Smooth muscle cell (in vitro differentiated cells): Measurements from ENCODE around the gene ATXN1. TPM values are rescaled to one million over a fixed set of nuclear protein-coding genes. Genes with fewer than 3 reads are reported as not detected.
A peak's percentile ranks its signal among the peaks of the same experiment; 100 is the strongest.

Experiments
- DNase-seq: peaks from one replicate; lab custom pipeline; 2025; ENCODE audit not compliant: unreplicated experiment; lab: John Stamatoyannopoulos, UW
- H2AFZ ChIP-seq: fragments of 200-600 bp; sonication (generic); 2 replicates; pipeline ENCODE4 v1.6.0; 2016; ENCODE audit warnings: antibody characterized with exemption, low read depth, mild to moderate bottlenecking
- H3F3A ChIP-seq: fragments of 200-600 bp; sonication (generic); 2 replicates; pipeline ENCODE4 v1.6.0; 2017; ENCODE audit warnings: antibody characterized with exemption, low read depth
- H3K27ac ChIP-seq: fragments of 200-600 bp; sonication (generic); 2 replicates; pipeline ENCODE4 v1.5.1; 2016; ENCODE audit warnings: low read depth, mild to moderate bottlenecking
- H3K27me3 ChIP-seq: fragments of 200-600 bp; sonication (generic); 2 replicates; pipeline ENCODE4 v1.6.1; 2016; ENCODE audit warnings: low read depth, mild to moderate bottlenecking
- H3K36me3 ChIP-seq: fragments of 200-600 bp; sonication (generic); 2 replicates; pipeline ENCODE4 v1.5.1; 2016; ENCODE audit warnings: low read depth
- H3K4me1 ChIP-seq: fragments of 200-600 bp; sonication (generic); 2 replicates; pipeline ENCODE4 v1.5.1; 2016; ENCODE audit warnings: low read depth
- H3K4me2 ChIP-seq: fragments of 200-600 bp; sonication (generic); 2 replicates; pipeline ENCODE4 v1.6.0; 2016; ENCODE audit warnings: mild to moderate bottlenecking
- H3K4me3 ChIP-seq: fragments of 200-600 bp; sonication (generic); 2 replicates; pipeline ENCODE4 v1.5.1; 2016; ENCODE audit warnings: mild to moderate bottlenecking
- H3K79me2 ChIP-seq: fragments of 200-600 bp; sonication (generic); 2 replicates; pipeline ENCODE4 v1.6.0; 2016; ENCODE audit warnings: low read depth, mild to moderate bottlenecking
- H3K9ac ChIP-seq: fragments of 200-600 bp; sonication (generic); 2 replicates; pipeline ENCODE4 v1.6.0; 2016; ENCODE audit warnings: low read depth
- H3K9me3 ChIP-seq: fragments of 200-600 bp; sonication (generic); replicated peaks from 2 replicates; pipeline ENCODE4 v1.5.1; 2016; ENCODE audit warnings: low read depth
- H4K20me1 ChIP-seq: fragments of 200-600 bp; sonication (generic); 2 replicates; pipeline ENCODE4 v1.6.0; 2016; ENCODE audit warnings: low read depth
- CTCF ChIP-seq: fragments of 200-600 bp; sonication (generic); IDR thresholded peaks from 2 replicates; pipeline ENCODE4 v1.5.1; 2017; ENCODE audit warnings: borderline replicate concordance, mild to moderate bottlenecking, antibody characterized with exemption; ENCODE audit not compliant: insufficient read depth, poor library complexity, severe bottlenecking
- WGBS: methylation state at CpG from one replicate; pipeline ENCODE4 v1.1.7; 2016; ENCODE audit warnings: low lambda C conversion rate; 5-methylcytosine and 5-hydroxymethylcytosine counted together
- polyA plus RNA-seq: library from polyadenylated mRNA; unstranded; fragments of >200 nt; fragmentation: Nextera tagmentation; extraction: Ambion mirVana; gene quantifications from 2 replicates; pipeline ENCODE4 v1.2.1, GENCODE V29; 2016
- total RNA-seq: library from RNA; depleted of rRNA; stranded (reverse); fragments of >200 nt; gene quantifications from 2 replicates; pipeline ENCODE4 v1.2.3, GENCODE V29; 2014

Gene ATXN1
- total and polyA plus RNA-seq, 2 experiments from 2014 or later, result 17.9 to 40.6 TPM

GRCh38 chr6:16758163-16758975 lies 2.9 kb downstream of the ATXN1 start:
- no peak for DNase-seq
- Histone ChIP-seq H3K4me1 (peaks cover 31% of the 10 kb centered on the region), H4K20me1 (peaks cover 29% of the 10 kb centered on the region), H3K36me3 (no peaks in the 10 kb centered on the region), H3F3A (peaks cover 13% of the 10 kb centered on the region), H3K9ac (peak overlapping the region; percentile 97), H3K27me3 (no peaks in the 10 kb centered on the region), H3K79me2 (peaks cover 66% of the 10 kb centered on the region), H3K9me3 (no peaks in the 10 kb centered on the region), H2AFZ (no peak overlapping the region), H3K4me3 (peak overlapping the region; percentile 92), H3K27ac (peak overlapping the region; percentile 99), H3K4me2 (peak overlapping the region; percentile 94)
- 23% methylated on average over 9 of the region's 9 CpGs for WGBS
- no peak for TF ChIP-seq CTCF

GRCh38 chr6:16757332-16757731 lies 3.9 kb downstream of the ATXN1 start:
- Histone ChIP-seq H3K27ac (peak overlapping the region; percentile 99), H3F3A (peaks cover 13% of the 10 kb centered on the region), H4K20me1 (peaks cover 29% of the 10 kb centered on the region), H3K79me2 (peaks cover 69% of the 10 kb centered on the region), H3K27me3 (no peaks in the 10 kb centered on the region), H2AFZ (no peak overlapping the region), H3K4me3 (peak overlapping the region; percentile 5), H3K9me3 (no peaks in the 10 kb centered on the region), H3K9ac (peak overlapping the region; percentile 97), H3K36me3 (no peaks in the 10 kb centered on the region), H3K4me1 (peaks cover 38% of the 10 kb centered on the region), H3K4me2 (peak overlapping the region; percentile 94)
- no peak for TF ChIP-seq CTCF
- DNase-seq, result no peak
- WGBS, result 0% methylated on average over 1 of the region's 1 CpG

- WGBS, result 44% methylated on average over 5 of the region's 5 CpGs
- no peak for TF ChIP-seq CTCF
- Histone ChIP-seq H3K4me3 (peak overlapping the region; percentile 5), H3K36me3 (no peaks in the 10 kb centered on the region), H3K4me1 (peaks cover 44% of the 10 kb centered on the region), H3K4me2 (peak overlapping the region; percentile 94), H3F3A (peaks cover 13% of the 10 kb centered on the region), H3K27me3 (no peaks in the 10 kb centered on the region), H2AFZ (no peak overlapping the region), H3K79me2 (peaks cover 74% of the 10 kb centered on the region), H3K9me3 (no peaks in the 10 kb centered on the region), H4K20me1 (peaks cover 29% of the 10 kb centered on the region), H3K9ac (peak overlapping the region; percentile 97), H3K27ac (peak overlapping the region; percentile 99)
- DNase-seq, result no peak
These were observed 4.5 kb downstream of the ATXN1 start for GRCh38 chr6:16756660-16757255.
